ENCODE results near the gene IKBKG.

GRCh38 chrX:154593201-154593600 lies 45.8 kb downstream of the IKBKG start:
- TF ChIP-seq CTCF (IDR thresholded peaks at IDR 0.05) (no peak), POLR2A (IDR thresholded peaks at IDR 0.05) (no peak), POLR2AphosphoS5 (IDR thresholded peaks at IDR 0.05; ENCODE audit: insufficient read depth in 1 of 2, low read depth in 1 of 2) (no peak)

Data from vagina (tissue), 2 donors.